Activated T-cell treated with anti-CD3 and anti-CD28 coated beads for 4 hours (primary cell): Measurements from ENCODE around the gene TM9SF1.

ENCODE experiments used
- DNase-seq: peaks from one replicate; pipeline ENCODE4 v3.0.0-alpha.2; 2020

Gene TM9SF1

DNA sequence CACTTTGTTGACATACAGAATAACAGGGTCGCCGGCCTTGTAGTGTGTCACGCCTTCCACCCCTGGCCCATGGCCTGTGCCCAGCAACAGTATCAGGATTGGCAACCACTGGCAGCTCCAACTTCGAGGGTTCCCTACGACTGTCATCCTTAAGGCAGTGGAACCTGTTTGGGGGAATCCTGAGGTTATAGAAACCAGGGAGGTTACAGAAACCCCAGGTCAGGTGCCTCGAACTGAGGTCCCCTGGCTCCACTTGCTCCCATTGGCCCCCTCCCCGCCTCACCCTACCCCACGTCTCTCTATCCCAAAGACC is 412 bp downstream of the TM9SF1 start:
- DNase-seq = no peak

DNA sequence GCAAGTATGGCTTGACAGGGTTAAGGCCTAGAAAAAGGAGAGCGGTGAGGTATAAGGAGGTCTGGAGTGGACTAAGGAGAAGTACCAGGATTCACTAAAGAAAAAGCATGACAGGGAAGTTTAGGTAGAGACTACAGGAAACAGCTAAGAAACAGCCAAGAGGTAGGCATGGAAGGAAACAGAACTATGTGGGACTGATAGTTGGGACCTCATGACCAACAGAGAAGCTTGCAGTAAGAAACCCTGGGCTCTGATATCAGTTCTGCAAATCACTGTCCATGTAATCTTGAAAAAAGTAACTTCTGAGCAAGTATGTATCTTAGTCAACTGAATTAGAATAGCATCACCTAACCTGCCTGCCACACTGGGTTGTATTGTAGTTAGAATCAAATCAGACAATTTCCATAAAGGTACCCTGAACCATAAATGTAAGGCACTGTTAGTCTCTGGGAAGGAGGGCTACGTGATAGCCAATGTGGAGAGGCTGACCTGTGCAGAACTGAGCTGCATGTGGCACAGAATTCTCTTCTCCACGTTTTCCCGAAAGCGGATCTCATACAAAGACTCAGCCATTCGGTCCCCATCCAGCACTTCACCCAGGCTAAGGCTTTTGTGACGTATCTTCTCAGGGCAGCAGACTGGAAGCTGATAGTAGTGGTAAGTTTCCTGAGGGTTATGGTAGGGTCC is 912 bp downstream of the TM9SF1 start:
- no peak for DNase-seq

DNA sequence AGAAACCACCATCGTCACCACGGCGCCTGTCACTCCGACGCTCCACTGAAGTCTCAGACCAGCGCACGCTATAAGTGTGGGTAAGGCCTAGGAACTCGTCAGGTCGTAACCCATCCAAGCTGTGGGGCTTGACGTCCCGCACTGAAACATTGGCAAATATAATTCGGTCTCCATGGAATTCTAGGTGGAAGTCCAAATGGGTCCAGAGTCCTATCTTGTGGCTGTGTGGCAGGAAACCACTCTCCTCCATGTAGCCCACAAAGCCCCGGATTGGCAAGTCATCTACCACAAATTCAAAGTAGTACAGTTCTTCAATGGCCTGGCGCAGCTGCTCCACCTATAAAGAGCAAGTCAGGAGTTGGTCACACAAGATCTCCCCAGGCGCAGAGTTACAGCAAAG is 2.3 kb downstream of the TM9SF1 start:
- no peak for DNase-seq

DNA sequence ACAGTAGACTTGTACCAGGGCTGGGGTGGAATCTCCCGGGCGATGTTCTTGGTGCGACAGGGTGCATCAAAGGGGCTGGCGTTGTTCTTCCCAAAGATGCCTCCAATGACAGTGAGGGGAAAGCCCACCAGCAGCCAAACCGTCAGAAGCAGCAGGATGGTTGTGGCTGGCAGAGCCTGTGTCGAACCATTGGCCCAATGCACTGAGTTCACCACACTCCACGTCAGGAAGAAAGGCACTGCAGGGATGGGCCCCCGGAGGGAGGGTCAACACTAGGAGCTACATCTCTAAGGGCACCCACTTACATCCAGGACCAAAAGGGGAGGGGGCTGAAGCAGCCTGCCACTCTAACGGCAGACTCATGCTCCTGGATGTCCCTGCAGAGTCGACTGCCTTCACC is 4.8 kb downstream of the TM9SF1 start:
- no peak for DNase-seq

DNA sequence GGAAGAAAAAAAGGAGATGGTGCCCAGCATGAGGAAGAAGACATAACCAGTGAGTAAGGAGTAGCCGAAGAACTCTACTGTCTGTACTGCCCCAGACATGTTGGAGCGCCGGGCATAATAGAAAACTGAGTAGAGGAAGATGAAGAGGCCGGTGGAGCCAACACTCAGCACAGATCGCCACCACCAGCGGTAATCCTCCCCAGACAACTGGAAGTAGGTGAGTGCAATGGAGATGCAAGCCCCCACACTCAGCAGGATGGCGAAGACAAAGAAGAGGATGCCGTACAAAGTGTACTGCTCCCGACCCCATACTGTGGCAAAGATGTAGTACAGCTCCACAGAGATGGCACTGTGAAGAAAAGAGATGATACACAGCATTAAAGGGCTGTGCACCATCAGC is 5.8 kb downstream of the TM9SF1 start:
- DNase-seq = no peak

DNA sequence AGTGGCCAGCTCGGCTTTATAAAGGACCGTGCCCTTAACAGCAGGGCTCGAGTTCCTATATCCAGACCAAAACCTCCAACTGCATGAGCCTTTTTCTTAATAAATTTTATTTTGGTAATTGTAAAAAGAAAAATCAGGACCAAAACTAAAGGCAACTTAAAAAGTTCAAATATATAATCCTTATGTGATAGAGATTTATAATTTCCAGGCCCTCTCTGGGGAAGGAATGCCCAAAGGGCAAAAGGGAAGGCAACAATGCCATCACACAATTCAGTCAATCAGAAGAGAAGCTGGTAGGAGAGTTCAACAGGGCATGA is 6.2 kb downstream of the TM9SF1 start:
- DNase-seq = no peak

DNA sequence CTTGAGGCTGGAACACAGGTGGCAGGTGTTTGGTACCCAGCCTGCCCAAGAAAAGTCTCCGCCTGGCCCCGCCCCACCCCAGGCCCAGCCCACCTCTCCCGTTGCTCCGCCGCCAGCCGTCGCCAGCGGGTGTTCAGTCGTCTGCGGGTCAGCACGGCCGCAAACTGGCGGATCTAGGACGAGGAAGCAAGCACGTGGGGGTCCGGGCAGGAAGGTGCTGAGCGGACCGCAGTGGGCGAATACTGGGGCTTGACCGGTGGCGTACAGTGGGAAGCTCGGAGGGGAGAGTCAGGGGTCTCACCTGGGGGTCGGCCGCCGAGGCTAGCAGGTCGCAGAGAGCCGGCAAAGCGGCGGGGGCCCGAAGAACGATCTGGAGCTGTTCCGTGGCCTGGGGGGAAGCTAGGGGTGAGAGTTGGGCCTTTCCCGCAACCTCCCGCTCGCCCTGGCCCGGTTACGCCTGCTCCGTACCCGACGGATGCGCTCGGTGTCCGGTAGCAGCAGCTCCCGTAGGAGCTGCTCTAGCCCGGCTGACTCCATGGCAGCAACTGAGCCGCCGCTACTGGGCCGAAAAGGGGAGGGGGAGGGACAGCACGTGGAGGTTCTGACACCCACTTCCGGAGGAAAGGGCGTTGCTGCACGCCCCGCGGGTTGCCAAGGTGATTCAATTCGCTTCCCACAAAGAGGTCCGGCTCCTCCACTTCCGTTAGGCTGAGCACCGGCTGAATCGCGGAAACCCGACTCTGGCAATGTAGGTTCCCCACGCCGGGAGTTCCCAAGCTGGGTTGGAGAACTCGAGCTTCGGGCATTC is 6.8 kb downstream of the TM9SF1 start, which contains the start of gene IPO4:
IPO4 (minus strand) TSS at position 566 of the 808 bp plus-strand sequence; CDS start at position 537, 29 bp downstream.
- peak; percentile 92 for DNase-seq

DNA sequence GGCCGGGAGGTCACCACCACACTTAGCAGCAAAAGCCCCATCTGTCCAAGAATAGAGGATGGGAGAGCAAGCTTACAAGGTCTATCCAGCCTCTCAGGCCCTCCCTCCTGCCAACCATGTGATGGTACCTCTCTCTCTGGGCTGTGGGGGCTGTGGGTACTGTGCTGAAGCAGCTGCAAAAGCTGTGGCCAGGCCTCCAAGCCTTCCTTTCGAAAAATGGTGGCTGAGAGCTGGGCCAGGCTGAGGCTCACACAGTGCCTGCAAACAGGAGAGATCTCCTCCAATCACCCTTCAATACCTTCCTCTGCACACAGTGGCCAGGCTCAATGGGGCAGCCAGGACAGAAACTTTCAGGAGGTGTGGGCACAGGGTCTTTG is 7.7 kb downstream of the TM9SF1 start:
- DNase-seq = no peak

DNA sequence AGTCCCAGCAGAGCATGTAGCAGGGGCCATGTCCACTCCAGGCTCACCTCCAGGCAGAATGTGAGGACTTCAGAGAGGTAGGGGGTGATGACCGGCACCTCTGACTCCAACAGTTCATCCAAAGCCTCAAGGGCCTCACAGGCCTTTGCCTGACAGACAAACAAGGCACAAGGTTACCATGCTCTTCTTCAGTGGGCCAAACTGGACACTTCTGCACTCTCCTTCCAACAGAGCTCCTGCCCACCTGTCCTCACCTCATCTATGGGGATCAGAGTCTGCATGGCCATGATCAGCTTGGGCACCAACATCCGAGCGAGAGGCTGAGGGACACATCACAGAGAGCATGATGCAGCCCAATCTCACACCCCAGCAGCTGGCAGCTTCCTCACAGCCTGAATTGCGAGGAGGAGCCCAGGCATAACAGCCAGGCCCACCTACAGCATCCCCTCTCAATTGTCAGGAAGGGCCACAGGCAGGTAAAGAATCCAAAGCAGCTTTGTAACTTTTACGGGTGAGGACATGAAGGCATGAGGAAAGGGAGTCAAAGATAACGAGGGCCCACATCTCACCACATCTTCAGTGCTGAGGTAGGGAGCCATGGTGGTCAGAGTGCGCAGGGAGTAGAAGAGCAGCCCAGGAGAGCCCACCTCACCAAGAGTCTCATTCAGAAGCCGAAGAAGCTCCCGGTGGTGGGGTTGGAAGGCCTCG is 8.3 kb downstream of the TM9SF1 start:
- no peak for DNase-seq

DNA sequence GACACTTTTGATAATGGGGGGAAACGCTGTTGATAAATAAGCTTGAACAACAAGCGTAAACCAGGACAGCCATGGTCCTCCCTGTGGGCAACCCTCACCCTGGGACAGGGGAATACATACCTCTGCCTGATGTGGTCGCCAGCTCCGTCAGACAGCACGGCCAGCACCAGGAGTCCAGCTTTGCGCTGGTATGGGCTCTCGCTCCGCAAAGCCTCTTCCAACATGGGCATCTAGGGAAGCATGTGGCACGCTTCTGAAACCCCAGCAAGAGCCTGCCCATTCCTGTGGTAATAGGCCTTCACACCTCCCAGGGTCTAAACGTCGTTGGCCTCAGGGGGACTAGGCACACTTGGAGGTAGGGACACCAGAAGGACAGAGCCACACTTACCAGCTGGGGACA is 9.5 kb downstream of the TM9SF1 start:
- no peak for DNase-seq

DNA sequence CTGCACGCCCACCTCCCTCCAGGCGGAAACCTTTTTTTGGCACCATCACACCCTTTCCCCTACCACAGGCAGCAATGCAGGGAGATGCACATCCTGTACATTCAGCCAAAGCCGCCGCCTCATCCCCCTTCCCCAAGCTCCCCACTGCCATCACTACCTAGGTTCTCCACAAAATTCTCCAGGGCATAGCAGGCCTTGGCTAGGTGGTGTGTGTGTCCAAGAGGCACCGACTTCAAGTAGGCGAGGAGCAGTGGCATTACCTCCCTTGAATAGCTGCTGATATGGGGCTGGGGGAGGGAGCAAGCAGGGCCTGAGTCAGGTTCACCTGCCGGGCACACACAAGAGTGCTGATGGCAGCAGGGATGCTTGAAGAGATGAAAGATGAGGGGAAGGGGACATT is 10.2 kb downstream of the TM9SF1 start:
- DNase-seq = no peak

DNA sequence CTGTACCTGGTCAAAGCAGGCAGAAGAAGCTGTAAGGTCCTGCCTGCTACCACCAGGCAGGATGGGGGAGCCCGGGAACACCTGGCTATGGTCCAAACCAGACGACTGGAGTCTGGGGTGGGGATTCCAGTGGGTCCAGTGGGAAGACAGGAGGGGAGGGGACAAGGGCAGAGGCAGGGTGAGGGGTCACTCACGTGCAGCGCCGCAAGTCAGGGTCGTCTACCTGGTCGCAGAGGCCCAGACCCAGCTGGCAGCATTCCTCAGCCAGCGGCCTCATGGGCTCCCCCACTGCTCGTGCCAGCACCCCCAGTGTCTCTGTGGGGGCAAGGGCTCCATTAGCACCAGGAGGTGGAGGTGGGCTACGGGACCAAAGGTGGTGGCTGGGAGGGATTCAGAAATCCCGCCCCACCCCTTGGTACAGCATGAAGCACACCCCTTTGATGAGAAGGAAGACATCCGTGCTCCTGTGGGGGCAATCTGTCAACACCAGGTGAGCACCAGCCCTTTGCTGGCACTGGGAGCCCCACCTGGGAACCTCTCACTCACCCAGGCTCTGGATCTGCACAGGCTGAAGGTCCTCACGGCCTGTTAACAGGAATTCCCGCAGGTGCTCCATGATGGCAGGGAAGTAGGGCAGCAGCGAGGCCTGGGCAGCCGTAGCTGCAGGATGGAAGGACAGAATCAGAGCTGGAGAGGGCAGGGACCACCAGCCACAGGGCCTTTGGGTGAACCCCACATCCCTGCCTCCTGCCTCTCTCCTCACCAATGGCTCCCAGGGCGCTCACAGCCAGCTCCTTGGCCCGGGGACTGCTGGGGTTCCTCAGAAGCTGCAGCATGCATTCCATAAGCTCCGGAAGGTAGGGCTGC is 10.9 kb downstream of the TM9SF1 start:
- no peak for DNase-seq

DNA sequence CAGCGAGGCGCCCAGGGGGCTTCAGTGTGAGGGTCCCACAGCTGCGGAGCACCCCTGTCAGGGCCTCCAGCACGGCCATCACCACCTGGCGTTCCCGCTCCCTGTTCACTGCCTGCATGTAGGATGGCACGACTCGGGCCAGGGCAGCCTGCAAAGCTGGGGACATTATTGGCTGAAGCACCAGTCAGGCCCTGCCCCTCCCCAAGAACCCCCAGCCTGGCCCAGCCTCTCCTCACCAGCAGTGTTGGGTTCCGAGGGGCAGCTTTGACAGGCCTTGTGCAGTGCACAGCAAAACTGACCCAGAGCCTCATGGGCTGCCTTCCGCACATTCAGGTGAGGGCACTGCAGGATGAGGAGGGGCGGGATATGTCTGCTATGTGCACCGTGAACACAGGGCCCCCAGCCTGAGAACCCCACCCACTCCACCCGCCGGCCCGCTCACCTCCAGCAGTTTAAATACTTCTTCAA is 12.2 kb downstream of the TM9SF1 start:
- DNase-seq = no peak

DNA sequence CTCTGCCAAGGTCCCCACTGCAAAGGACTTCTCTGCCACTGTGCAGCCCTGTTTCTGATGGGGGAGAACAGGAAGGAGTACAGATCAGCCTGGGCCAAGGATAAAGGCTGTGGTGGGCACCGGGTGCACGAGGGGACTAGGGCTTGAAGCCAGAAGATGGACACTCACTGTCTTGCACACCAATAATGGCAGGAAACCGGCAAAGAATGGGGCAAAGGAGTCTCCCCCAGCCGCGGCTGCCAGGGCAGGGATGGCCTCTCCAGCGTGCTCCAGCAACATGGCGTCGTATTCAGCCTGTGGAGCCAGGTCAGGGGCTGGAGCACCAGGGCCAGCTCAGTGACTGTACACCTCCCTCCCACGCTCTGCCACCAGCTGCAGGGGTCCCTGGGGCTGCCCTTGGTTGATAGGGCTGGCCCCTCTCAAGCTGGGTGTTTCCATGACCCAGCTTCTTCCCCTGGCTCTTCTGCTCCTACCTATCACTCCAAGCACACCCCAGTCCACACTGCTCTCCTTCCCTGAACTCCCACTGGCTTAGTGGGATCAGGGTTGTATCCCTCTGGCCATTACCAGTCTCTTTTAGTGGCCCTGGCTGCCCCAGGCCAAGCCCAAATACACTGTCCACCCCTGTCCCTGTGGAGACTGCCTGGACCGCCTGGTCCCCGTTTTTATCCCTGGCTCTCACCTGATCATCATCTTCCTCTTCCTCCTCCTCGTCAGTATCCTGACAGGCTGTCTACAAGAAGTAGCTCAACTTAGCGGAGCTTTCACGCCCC is 12.9 kb downstream of the TM9SF1 start:
- DNase-seq = no peak

DNA sequence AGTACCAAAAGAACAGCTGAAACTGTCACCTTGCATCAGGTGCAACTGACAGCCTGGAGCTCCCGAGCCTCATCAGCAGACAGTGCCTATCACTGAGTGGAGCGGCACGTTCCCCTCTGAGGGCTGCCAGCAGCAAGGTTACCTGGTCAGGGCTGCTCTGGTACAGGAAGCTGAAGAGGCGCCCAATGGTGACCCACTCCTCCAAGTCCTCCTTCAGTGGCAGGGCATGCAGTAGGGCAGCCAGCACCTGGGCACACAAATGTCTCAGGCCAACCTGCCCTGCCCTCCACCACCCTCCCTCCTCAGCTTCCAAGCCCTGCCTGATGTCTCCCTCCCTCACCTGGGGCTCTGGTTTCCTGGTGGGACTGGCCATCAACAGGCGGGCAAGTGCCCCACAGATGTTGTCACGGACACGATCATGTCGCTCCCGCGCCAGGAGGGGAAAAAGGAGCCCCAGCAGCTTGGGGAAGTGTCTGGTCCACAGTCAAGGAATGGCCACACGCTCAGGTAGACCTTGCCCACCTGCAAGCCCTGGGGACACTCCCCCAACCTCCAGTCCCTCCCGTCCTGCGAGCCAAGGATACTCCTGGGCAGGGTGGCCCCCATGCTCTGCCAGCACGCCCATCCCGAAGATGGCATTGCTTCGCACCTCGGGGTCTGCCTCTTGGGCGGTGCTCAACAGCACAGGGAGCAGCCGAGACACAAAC is 13.7 kb downstream of the TM9SF1 start:
- no peak for DNase-seq

DNA sequence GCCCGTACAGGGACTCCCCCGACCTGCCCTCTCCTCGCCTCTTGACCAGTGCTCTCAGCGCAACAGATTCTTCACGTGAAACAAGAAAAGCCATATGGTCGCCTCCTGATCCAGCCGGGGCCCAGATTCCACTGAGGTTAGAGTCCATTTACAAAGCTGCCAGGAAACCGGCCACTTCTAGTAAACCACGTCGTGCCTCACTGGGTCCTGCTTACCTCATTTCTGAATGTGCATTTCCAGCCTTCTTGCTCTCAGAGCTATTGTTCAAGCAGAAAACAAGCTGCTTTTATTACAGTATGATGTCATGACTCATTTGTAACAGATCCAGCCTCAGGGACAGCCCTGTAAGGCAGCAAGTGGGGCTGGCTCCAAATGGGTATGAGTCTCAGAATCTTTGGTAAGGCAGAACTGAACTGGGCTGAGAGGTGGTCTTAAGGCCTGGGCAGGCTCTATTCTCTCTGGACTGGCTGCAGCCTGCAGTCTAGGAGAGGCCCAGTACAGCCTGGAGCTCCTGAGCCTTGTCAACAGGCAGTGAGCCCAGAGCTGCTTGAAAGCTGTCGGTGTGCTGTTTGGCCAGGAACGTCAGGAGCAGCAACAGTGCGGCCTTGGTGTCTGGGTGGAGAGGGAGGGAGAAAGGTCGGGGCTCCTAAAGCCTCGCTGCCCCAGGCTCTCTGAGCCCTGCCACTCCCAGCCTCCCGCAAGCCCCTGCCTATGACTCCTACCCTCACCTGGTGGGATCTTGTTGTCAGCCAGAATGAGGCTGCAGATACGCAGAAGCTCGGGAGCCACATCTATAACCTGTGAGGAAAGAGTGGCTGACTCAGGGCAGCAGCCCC is 15.1 kb downstream of the TM9SF1 start:
- no peak for DNase-seq

DNA sequence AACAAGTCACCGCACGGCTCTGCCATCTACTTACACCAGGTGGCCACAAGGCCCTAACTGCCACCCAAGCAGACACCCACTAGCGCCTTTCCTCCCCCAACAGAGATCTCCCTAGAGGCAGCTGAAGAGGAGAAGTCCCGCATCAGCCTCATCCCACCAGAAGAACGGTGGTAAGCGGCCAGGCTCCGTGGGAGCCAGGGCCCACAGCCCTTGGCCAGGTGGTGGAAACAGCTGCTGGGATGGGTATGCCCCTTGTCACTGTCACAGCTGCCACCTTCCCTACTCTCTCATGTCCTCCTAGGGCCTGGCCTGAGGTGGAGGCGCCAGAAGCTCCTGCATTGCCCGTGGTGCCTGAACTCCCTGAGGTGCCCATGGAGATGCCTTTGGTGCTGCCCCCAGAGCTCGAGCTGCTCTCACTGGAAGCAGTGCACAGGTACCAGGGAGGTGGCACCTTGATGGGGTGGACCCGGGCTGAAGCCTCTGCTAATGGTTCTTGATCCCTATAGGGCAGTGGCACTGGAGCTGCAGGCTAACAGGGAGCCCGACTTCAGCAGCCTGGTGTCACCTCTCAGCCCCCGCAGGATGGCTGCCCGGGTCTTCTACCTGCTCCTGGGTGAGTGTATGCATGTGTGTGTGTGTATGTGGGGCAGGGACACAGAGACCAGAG is 15.8 kb downstream of the TM9SF1 start:
- DNase-seq = no peak

DNA sequence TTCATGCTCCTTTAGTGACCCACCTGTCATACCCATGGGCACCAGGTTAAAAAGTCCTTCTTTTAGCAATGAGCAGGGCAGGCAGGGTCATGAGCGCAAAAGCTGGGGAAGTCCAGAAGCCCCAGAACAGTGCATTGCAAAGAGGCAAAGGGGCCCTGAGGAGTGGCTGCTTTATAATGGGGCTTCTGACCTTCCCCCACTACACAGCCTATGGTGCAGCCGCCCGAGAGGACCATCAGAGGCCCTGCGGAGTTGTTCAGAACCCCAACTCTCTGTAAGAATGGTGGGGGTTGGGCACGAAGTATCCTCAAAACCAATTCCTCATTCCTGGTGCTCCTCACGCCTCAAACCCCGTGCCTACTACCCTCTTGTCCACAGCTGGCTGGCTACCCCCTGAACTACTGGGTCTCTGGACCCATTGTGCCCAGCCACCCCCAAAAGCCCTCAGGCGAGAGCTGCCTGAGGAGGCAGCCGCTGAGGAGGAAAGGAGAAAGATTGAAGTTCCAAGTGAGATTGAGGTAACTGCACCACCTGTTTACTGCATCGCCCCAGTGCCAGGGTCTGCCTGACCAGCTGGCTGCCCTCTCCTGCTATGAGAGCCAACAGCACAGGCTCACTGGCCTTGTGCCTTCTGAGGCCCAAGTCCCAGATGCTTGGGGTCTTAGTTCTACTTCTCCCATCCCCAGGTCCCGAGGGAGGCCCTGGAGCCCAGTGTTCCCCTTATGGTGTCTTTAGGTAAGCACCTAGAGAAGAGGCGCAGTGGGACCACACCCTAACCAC is 16.7 kb downstream of the TM9SF1 start:
- no peak for DNase-seq

DNA sequence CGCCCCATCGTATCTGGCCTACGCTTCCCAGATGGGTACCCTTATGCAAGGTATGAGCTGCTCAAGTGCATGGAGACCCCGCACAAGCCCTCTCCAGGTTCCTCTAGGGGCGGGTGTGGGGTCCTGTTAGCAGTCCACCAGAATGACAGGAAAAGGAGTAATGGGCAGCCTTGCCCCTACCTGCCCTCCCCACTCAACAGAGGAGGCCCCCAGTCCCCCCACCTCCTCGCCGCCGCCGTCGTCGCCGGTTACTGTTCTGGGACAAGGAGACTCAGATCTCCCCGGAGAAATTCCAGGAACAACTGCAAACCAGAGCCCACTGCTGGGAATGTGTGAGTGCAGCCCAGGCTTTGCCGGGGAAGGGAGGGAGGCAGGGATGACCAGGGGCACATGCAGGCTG is 17.4 kb downstream of the TM9SF1 start:
- DNase-seq = no peak
